NCI-H2196 (cell line): Measurements from ENCODE around the gene MOGAT1.
A peak's percentile ranks its signal among the peaks of the same experiment; 100 is the strongest.

ENCODE experiments used
- DNase-seq: peaks from one replicate; lab custom pipeline; 2025; ENCODE audit not compliant: unreplicated experiment; lab: John Stamatoyannopoulos, UW

The MOGAT1 gene

GRCh38 chr2:222671259-222672067, at the start of gene MOGAT1:
MOGAT1 (plus strand) TSS chr2:222671658; CDS start chr2:222671786, 128 bp downstream.
- DNase-seq: no peak

GRCh38 chr2:222621893-222622292, 49.6 kb upstream of the MOGAT1 start:
- DNase-seq: no peak

GRCh38 chr2:222622910-222623309, 48.5 kb upstream of the MOGAT1 start:
- DNase-seq: no peak

GRCh38 chr2:222623756-222624309, 47.6 kb upstream of the MOGAT1 start:
- DNase-seq: no peak

- DNase-seq: no peak
Measured at GRCh38 chr2:222627764-222628163, 43.7 kb upstream of the MOGAT1 start.

- DNase-seq: no peak
Measured at GRCh38 chr2:222635295-222635694, 36.2 kb upstream of the MOGAT1 start.

- no peak for DNase-seq
Measured at GRCh38 chr2:222637067-222637466, 34.4 kb upstream of the MOGAT1 start.

GRCh38 chr2:222641336-222641735, 30.1 kb upstream of the MOGAT1 start:
- no peak for DNase-seq

GRCh38 chr2:222643134-222643533, 28.3 kb upstream of the MOGAT1 start:
- no peak for DNase-seq

GRCh38 chr2:222646008-222646407, 25.4 kb upstream of the MOGAT1 start:
- DNase-seq: no peak

- no peak for DNase-seq
Measured at GRCh38 chr2:222649801-222650200, 21.7 kb upstream of the MOGAT1 start.

- no peak for DNase-seq
Measured at GRCh38 chr2:222651718-222652418, 19.6 kb upstream of the MOGAT1 start.

- no peak for DNase-seq
Measured at GRCh38 chr2:222652491-222653255, 18.8 kb upstream of the MOGAT1 start.

- no peak for DNase-seq
Measured at GRCh38 chr2:222653280-222653679, 18.2 kb upstream of the MOGAT1 start.

- peak; percentile 97 for DNase-seq
Measured at GRCh38 chr2:222655787-222656525, 15.5 kb upstream of the MOGAT1 start, which contains the start of gene FARSB. FARSB (minus strand) TSS chr2:222656092; CDS start chr2:222656073, 19 bp downstream.

GRCh38 chr2:222656526-222657446, 14.7 kb upstream of the MOGAT1 start:
- no peak for DNase-seq

GRCh38 chr2:222663479-222663878, 8.0 kb upstream of the MOGAT1 start:
- DNase-seq: no peak

GRCh38 chr2:222668494-222669154, 2.8 kb upstream of the MOGAT1 start:
- no peak for DNase-seq

GRCh38 chr2:222669353-222669752, 2.1 kb upstream of the MOGAT1 start:
- DNase-seq: no peak
